ENCODE data around the gene OXER1.

GRCh38 chr2:42769583-42770287 is 5.8 kb upstream of the OXER1 start:
- TF ChIP-seq CTCF (conservative IDR thresholded peaks at IDR 0.05; ENCODE audit: low read length) (no peak), EZH2phosphoT487 (IDR thresholded peaks at IDR 0.05; ENCODE audit: borderline replicate concordance, low read depth, low read length) (no peak)

All from OCI-LY7 (cell line).